GM23338 (cell line): ENCODE measurements around the gene GFRA1. TPM values are rescaled to one million over a fixed set of nuclear protein-coding genes. Genes with fewer than 3 reads are reported as not detected.

Experiments
- ATAC-seq: fragments of 200-7000 bp; cut with Tn5 transposase; 3 replicates; pipeline ENCODE4 v1.9.1; 2020
- DNase-seq: peaks from one replicate; pipeline ENCODE4 v3.0.0-alpha.2; 2015; ENCODE audit warnings: low spot score
- H2AFZ ChIP-seq: fragments of 200-600 bp; sonication (generic); 2 replicates; pipeline ENCODE4 v1.8.0; 2016; ENCODE audit warnings: antibody characterized with exemption, mild to moderate bottlenecking, moderate library complexity
- H3F3A ChIP-seq: fragments of 200-600 bp; sonication (generic); replicated peaks from 2 replicates; pipeline ENCODE4 v1.8.0; 2017; ENCODE audit warnings: antibody characterized with exemption, mixed run types, low read depth
- H3K27ac ChIP-seq: fragments of 200-600 bp; sonication (generic); 2 replicates; pipeline ENCODE4 v1.6.1; 2016; ENCODE audit warnings: low read depth
- H3K27me3 ChIP-seq: fragments of 200-600 bp; sonication (generic); 2 replicates; pipeline ENCODE4 v1.8.0; 2016; ENCODE audit warnings: mild to moderate bottlenecking, mixed run types, moderate library complexity; ENCODE audit not compliant: insufficient read depth
- H3K36me3 ChIP-seq: fragments of 200-600 bp; sonication (generic); 2 replicates; pipeline ENCODE4 v1.8.0; 2016; ENCODE audit warnings: mild to moderate bottlenecking; ENCODE audit not compliant: insufficient read depth
- H3K4me1 ChIP-seq: fragments of 200-600 bp; sonication (generic); 2 replicates; pipeline ENCODE4 v1.8.0; 2016; ENCODE audit warnings: mild to moderate bottlenecking, moderate library complexity; ENCODE audit not compliant: insufficient read depth
- H3K4me2 ChIP-seq: fragments of 200-600 bp; sonication (generic); 2 replicates; pipeline ENCODE4 v1.7.1; 2017; ENCODE audit warnings: mixed run types
- H3K4me3 ChIP-seq: fragments of 200-600 bp; sonication (generic); 2 replicates; pipeline ENCODE4 v1.6.1; 2016; ENCODE audit warnings: mixed run types
- H3K79me2 ChIP-seq: fragments of 200-600 bp; sonication (generic); replicated peaks from 2 replicates; pipeline ENCODE4 v1.8.0; 2017; ENCODE audit warnings: mild to moderate bottlenecking; ENCODE audit not compliant: insufficient read depth
- H3K9me2 ChIP-seq: fragments of 200-600 bp; sonication (generic); 2 replicates; pipeline ENCODE4 v1.8.0; 2017; ENCODE audit not compliant: insufficient read depth
- H4K20me1 ChIP-seq: fragments of 200-600 bp; sonication (generic); replicated peaks from 2 replicates; pipeline ENCODE4 v1.8.0; 2017; ENCODE audit warnings: mild to moderate bottlenecking; ENCODE audit not compliant: insufficient read depth
- H3K27ac Mint-ChIP-seq: 2 replicates; pipeline ENCODE4 v1.8.0; 2020; ENCODE audit warnings: inconsistent platforms, mild to moderate bottlenecking, moderate library complexity, mixed read lengths
- H3K27me3 Mint-ChIP-seq: 3 replicates; pipeline ENCODE4 v1.8.0; 2022; ENCODE audit warnings: low read depth, mild to moderate bottlenecking, moderate library complexity, mixed read lengths, inconsistent platforms; ENCODE audit not compliant: insufficient read depth, poor library complexity
- H3K36me3 Mint-ChIP-seq: 3 replicates; pipeline ENCODE4 v1.8.0; 2021; ENCODE audit warnings: low read depth, mild to moderate bottlenecking, inconsistent platforms, moderate library complexity, mixed read lengths
- H3K4me1 Mint-ChIP-seq: 3 replicates; pipeline ENCODE4 v1.8.0; 2020; ENCODE audit warnings: mild to moderate bottlenecking, inconsistent platforms, mixed read lengths
- H3K4me3 Mint-ChIP-seq: 3 replicates; pipeline ENCODE4 v1.8.0; 2021; ENCODE audit warnings: moderate library complexity, mild to moderate bottlenecking, inconsistent platforms, mixed read lengths
- H3K9me3 Mint-ChIP-seq: 3 replicates; pipeline ENCODE4 v1.8.0; 2020; ENCODE audit warnings: moderate library complexity, mild to moderate bottlenecking, inconsistent platforms, mixed read lengths
- CREB1 ChIP-seq: fragments of 250-450 bp; sonication (Bioruptor Pico); IDR thresholded peaks from 2 replicates; pipeline ENCODE4 v1.5.0; 2020; ENCODE audit warnings: low read depth, mild to moderate bottlenecking, moderate library complexity
- CTCF ChIP-seq, 2 experiments: fragments of 200-600 bp in 1 of 2; sonication (generic) in 1 of 2; conservative IDR thresholded peaks; 2 replicates each; pipeline versions ENCODE4 v1.5.1 to v1.6.1; 2016 to 2017; ENCODE audit warnings: antibody characterized with exemption in 2 of 2, low read depth in 2 of 2, mild to moderate bottlenecking in 2 of 2, moderate library complexity in 1 of 2
- ETS1 ChIP-seq: IDR thresholded peaks from 2 replicates; pipeline ENCODE4 v1.6.1; 2016; ENCODE audit warnings: antibody characterized with exemption
- EZH2phosphoT487 ChIP-seq: fragments of 200-600 bp; sonication (generic); IDR thresholded peaks from one replicate; pipeline ENCODE4 v1.8.1; 2018; ENCODE audit warnings: antibody characterized with exemption; ENCODE audit not compliant: unreplicated experiment
- POLR2AphosphoS5 ChIP-seq: IDR thresholded peaks from 2 replicates; pipeline ENCODE4 v1.6.1; 2016; ENCODE audit warnings: antibody characterized with exemption, low read depth
- ZNF114 ChIP-seq: fragments of 250-450 bp; sonication (Bioruptor Pico); IDR thresholded peaks from 2 replicates; pipeline ENCODE4 v1.5.0; 2020; ENCODE audit warnings: mild to moderate bottlenecking, moderate library complexity
- ZNF331 ChIP-seq: fragments of 250-450 bp; sonication (Bioruptor Pico); IDR thresholded peaks from 2 replicates; pipeline ENCODE4 v1.5.0; 2020; ENCODE audit warnings: low read depth, mild to moderate bottlenecking, moderate library complexity
- ZNF462 ChIP-seq: fragments of 250-450 bp; sonication (Bioruptor Pico); IDR thresholded peaks from 2 replicates; pipeline ENCODE4 v1.5.0; 2020; ENCODE audit warnings: mild to moderate bottlenecking, moderate library complexity
- polyA plus RNA-seq: library from polyadenylated mRNA; unstranded; fragments of >200 nt; fragmentation: Nextera tagmentation; extraction: Ambion mirVana; gene quantifications from 2 replicates; pipeline ENCODE4 v1.2.1, GENCODE V29; 2016
- total RNA-seq: library from RNA; depleted of rRNA; stranded (reverse); fragments of >200 nt; shearing (Covaris generic); gene quantifications from 2 replicates; pipeline ENCODE4 v1.2.3, GENCODE V29; 2014
- TF ChIP-seq, protein P1 (sequence below): IDR thresholded peaks from one replicate; pipeline ENCODE4 v1.6.1; 2018; ENCODE audit warnings: antibody characterized with exemption; ENCODE audit not compliant: unreplicated experiment

The GFRA1 gene
- total and polyA plus RNA-seq, 2 experiments from 2014 or later, result 1.4 to 2.8 TPM

GRCh38 chr10:116306847-116307246, 33.8 kb upstream of the GFRA1 start:
- TF ChIP-seq ZNF114 (CRISPR knock-in tag), result no peak
- no peak for TF ChIP-seq ETS1
- no peak for TF ChIP-seq EZH2phosphoT487
- TF ChIP-seq, protein P1, sequence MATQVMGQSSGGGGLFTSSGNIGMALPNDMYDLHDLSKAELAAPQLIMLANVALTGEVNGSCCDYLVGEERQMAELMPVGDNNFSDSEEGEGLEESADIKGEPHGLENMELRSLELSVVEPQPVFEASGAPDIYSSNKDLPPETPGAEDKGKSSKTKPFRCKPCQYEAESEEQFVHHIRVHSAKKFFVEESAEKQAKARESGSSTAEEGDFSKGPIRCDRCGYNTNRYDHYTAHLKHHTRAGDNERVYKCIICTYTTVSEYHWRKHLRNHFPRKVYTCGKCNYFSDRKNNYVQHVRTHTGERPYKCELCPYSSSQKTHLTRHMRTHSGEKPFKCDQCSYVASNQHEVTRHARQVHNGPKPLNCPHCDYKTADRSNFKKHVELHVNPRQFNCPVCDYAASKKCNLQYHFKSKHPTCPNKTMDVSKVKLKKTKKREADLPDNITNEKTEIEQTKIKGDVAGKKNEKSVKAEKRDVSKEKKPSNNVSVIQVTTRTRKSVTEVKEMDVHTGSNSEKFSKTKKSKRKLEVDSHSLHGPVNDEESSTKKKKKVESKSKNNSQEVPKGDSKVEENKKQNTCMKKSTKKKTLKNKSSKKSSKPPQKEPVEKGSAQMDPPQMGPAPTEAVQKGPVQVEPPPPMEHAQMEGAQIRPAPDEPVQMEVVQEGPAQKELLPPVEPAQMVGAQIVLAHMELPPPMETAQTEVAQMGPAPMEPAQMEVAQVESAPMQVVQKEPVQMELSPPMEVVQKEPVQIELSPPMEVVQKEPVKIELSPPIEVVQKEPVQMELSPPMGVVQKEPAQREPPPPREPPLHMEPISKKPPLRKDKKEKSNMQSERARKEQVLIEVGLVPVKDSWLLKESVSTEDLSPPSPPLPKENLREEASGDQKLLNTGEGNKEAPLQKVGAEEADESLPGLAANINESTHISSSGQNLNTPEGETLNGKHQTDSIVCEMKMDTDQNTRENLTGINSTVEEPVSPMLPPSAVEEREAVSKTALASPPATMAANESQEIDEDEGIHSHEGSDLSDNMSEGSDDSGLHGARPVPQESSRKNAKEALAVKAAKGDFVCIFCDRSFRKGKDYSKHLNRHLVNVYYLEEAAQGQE, result no peak
- TF ChIP-seq CTCF (conservative IDR thresholded peaks at IDR 0.05; ENCODE audit: low read depth in 2 of 2), result no peak
- no peak for TF ChIP-seq CREB1 (CRISPR knock-in tag)
- no peak for TF ChIP-seq ZNF462
- TF ChIP-seq ZNF331 (CRISPR knock-in tag), result no peak
- TF ChIP-seq POLR2AphosphoS5, result no peak
- H3K27me3 ChIP-seq, result no peaks in the 10 kb centered on the region
- no peak overlapping the region for H3K27ac ChIP-seq
- H3K4me2 ChIP-seq, result no peak overlapping the region
- no peaks in the 10 kb centered on the region for H3K79me2 ChIP-seq
- no peaks in the 10 kb centered on the region for H3K27me3 Mint-ChIP-seq
- no peaks in the 10 kb centered on the region; the same call in 2 of the 3 replicates for H3K4me1 Mint-ChIP-seq
- no peaks in the 10 kb centered on the region for H3K4me1 ChIP-seq
- H3K9me3 Mint-ChIP-seq, result no peaks in the 10 kb centered on the region; the same call in 2 of the 3 replicates
- H3K36me3 Mint-ChIP-seq, result no peaks in the 10 kb centered on the region
- no peak overlapping the region for H3K4me3 Mint-ChIP-seq
- no peak overlapping the region for H3K4me3 ChIP-seq
- H3K27ac Mint-ChIP-seq, result no peak overlapping the region
- peak overlapping the region; percentile 45; the same call in 1 of the 2 replicates for H2AFZ ChIP-seq
- ATAC-seq (no peak), DNase-seq (no peak)
- H3F3A ChIP-seq, result no peaks in the 10 kb centered on the region
- no peaks in the 10 kb centered on the region for H4K20me1 ChIP-seq
- 0 out of 2 replicates have a peak, but pooled peaks cover under 1% of the 10 kb centered on the region for H3K9me2 ChIP-seq
- H3K36me3 ChIP-seq, result no peaks in the 10 kb centered on the region
